ENCODE results near the gene ZNF670. TPM values are rescaled to one million over a fixed set of nuclear protein-coding genes. Genes with fewer than 3 reads are reported as not detected.

The ZNF670 gene
- total RNA-seq, 1 donor from 2014 or later = 2.3 TPM

GRCh38 chr1:247115545-247115944, 36.9 kb upstream of the ZNF670 start:
- H3K4me3 ChIP-seq (ENCODE audit: low read depth, low read length) = no peak overlapping the region
- no peak for DNase-seq (ENCODE audit: low read depth)
- TF ChIP-seq, protein P1, sequence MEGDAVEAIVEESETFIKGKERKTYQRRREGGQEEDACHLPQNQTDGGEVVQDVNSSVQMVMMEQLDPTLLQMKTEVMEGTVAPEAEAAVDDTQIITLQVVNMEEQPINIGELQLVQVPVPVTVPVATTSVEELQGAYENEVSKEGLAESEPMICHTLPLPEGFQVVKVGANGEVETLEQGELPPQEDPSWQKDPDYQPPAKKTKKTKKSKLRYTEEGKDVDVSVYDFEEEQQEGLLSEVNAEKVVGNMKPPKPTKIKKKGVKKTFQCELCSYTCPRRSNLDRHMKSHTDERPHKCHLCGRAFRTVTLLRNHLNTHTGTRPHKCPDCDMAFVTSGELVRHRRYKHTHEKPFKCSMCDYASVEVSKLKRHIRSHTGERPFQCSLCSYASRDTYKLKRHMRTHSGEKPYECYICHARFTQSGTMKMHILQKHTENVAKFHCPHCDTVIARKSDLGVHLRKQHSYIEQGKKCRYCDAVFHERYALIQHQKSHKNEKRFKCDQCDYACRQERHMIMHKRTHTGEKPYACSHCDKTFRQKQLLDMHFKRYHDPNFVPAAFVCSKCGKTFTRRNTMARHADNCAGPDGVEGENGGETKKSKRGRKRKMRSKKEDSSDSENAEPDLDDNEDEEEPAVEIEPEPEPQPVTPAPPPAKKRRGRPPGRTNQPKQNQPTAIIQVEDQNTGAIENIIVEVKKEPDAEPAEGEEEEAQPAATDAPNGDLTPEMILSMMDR (conservative IDR thresholded peaks at IDR 0.05; ENCODE audit: low read depth, low read length) = no peak

GRCh38 chr1:247115141-247115510, 36.5 kb upstream of the ZNF670 start:
- no peak for DNase-seq (ENCODE audit: low read depth)
- TF ChIP-seq, protein P1 (conservative IDR thresholded peaks at IDR 0.05; ENCODE audit: low read depth, low read length) = no peak
- no peak overlapping the region for H3K4me3 ChIP-seq (ENCODE audit: low read depth, low read length)

DNA sequence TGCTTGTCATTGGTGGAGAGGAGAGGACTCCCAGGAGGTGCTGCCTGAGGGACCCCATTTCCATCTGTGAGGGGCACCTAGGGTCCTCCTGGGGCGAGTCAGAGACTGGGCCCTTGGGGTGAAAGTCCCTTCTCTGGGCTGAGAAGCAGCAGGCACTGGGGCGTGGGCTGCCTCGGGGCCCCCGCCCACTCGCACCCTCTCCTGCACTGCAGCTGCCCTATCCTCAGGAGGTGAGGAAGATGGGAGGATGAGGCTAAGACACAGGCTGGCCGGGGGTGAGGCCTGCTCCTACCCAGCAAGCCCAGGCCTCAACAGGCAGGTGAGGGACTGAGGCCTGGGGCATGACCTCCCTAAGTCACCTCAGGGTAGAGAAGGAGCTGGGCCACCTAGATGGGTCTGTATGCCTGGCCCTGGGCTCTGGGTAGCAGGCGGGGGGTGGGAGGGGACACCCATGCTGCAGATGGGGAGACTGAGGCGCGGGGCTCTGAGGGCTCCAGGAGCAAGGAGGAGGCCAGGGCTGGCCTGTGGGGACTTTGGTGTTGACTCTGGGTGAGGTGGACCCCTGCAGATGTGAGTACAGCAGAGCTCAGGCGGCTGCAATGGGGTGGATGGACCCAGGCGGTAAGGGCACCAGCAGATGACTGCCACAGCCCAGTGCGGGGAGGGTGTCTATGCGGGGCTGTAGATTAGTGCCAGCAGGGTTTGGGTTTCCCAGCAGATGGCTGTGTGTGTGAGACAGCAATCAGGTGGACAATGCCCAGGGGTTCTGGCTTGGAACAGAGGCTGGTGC, 35.9 kb upstream of the ZNF670 start:
- TF ChIP-seq, protein P1 (conservative IDR thresholded peaks at IDR 0.05; ENCODE audit: low read depth, low read length) = no peak
- H3K4me3 ChIP-seq (ENCODE audit: low read depth, low read length) = no peak overlapping the region
- no peak for DNase-seq (ENCODE audit: low read depth)

GRCh38 chr1:247113733-247114271, 35.2 kb upstream of the ZNF670 start:
- TF ChIP-seq, protein P1 (conservative IDR thresholded peaks at IDR 0.05; ENCODE audit: low read depth, low read length) = no peak
- no peak overlapping the region for H3K4me3 ChIP-seq (ENCODE audit: low read depth, low read length)
- no peak for DNase-seq (ENCODE audit: low read depth)

DNA sequence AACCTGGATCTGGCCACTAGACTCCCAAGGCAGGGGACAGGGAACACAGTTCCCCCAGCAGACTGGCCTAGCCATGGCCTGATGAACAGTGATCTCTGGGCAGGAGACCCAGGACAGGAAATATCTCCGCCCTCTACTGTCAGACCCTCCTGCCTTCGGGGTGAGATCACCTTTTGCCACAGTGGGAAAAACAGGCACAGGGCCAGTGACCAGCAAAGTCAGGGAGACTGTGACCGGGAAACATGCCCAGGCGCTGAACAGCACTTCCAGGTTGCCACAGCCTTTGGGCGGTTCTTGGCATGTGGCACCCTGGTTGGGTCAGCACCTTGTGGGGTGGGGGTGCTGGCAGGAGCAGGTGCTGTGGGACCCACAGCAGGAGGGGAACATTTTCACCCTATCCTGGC, 34.5 kb upstream of the ZNF670 start:
- no peak overlapping the region for H3K4me3 ChIP-seq (ENCODE audit: low read depth, low read length)
- TF ChIP-seq, protein P1 (conservative IDR thresholded peaks at IDR 0.05; ENCODE audit: low read depth, low read length) = no peak
- DNase-seq (ENCODE audit: low read depth) = no peak

GRCh38 chr1:247112479-247112781, 33.8 kb upstream of the ZNF670 start:
- peak overlapping the region; percentile 71 for H3K4me3 ChIP-seq (ENCODE audit: low read depth, low read length)

More at GRCh38 chr1:247112479-247112781, 33.8 kb upstream of the ZNF670 start:
- DNase-seq (ENCODE audit: low read depth) = no peak
- TF ChIP-seq, protein P1 (conservative IDR thresholded peaks at IDR 0.05; ENCODE audit: low read depth, low read length) = no peak

All from epithelial cell of proximal tubule (primary cell).